Subcutaneous abdominal adipose tissue (tissue), 5 donors: ENCODE data around the gene RUNX3.

Experiments used
- H3K27ac ChIP-seq: one replicate; pipeline ENCODE4 v1.7.0; 2013; ENCODE audit warnings: low read depth, mild to moderate bottlenecking, inconsistent platforms, low read length, moderate library complexity
- H3K27me3 ChIP-seq, 5 donors: one replicate each; pipeline ENCODE4 v1.7.0; 2013; ENCODE audit warnings: low read length in 5 of 5, inconsistent platforms in 1 of 5; ENCODE audit not compliant: control insufficient read depth in 5 of 5, insufficient read depth in 4 of 5
- H3K36me3 ChIP-seq, 5 donors: one replicate each; pipeline ENCODE4 v1.7.0; 2013; ENCODE audit warnings: low read length in 5 of 5; ENCODE audit not compliant: control insufficient read depth in 5 of 5, insufficient read depth in 5 of 5
- H3K4me1 ChIP-seq, 5 donors: one replicate each; pipeline ENCODE4 v1.7.0; 2013; ENCODE audit warnings: low read length in 5 of 5, mild to moderate bottlenecking in 3 of 5, moderate library complexity in 1 of 5; ENCODE audit not compliant: control insufficient read depth in 5 of 5, insufficient read depth in 5 of 5
- H3K4me3 ChIP-seq, 5 donors: one replicate each; pipeline ENCODE4 v1.7.0; 2013; ENCODE audit warnings: low read length in 5 of 5, low read depth in 1 of 5
- H3K9ac ChIP-seq, 5 donors: one replicate each; pipeline ENCODE4 v1.7.0; 2013; ENCODE audit warnings: low read length in 5 of 5, mild to moderate bottlenecking in 4 of 5, moderate library complexity in 3 of 5
- H3K9me3 ChIP-seq, 5 donors: one replicate each; pipeline ENCODE4 v1.7.0; 2013; ENCODE audit warnings: low read length in 5 of 5; ENCODE audit not compliant: control insufficient read depth in 5 of 5
- donor health status: healthy.
- donor health status: healthy.
- donor health status: healthy.
- donor health status: healthy.
- donor health status: healthy.

Gene RUNX3

GRCh38 chr1:24874611-24875234 lies 55.4 kb downstream of the RUNX3 start:
- H3K9me3 ChIP-seq = no peaks in the 10 kb centered on the region
- H3K4me1 ChIP-seq = peaks cover 0 to 21% (median 0%) of the 10 kb centered on the region in 5 donors
- no peak overlapping the region for H3K4me3 ChIP-seq
- no peaks in the 10 kb centered on the region for H3K36me3 ChIP-seq
- H3K27me3 ChIP-seq = peaks cover 3 to 33% (median 19%) of the 10 kb centered on the region in 5 donors
- no peak overlapping the region for H3K9ac ChIP-seq
- H3K27ac ChIP-seq = no peak overlapping the region

DNA sequence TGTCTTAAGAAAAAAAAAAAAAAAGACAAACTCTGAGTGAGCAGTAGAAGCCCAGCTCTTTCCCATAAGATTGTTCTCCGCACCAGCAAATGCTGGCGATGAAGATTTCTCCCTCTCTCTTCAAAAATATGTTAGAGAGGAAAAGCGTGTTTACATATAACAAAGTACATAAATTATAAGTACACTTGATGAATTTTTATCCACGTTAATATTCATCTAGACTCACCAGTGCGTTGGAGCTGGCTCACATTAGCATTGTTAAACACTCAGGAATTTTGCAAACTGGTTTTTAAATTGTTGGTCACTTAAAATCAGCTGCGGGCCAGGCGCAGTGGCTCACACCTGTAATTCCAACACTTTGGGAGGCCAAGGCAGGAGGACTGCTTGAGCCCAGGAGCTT lies 56.0 kb downstream of the RUNX3 start:
- Histone ChIP-seq H3K4me3 (no peak overlapping the region), H3K27ac (no peak overlapping the region), H3K36me3 (no peaks in the 10 kb centered on the region), H3K4me1 (peaks cover 0 to 21% (median 0%) of the 10 kb centered on the region in 5 donors), H3K9ac (no peak overlapping the region), H3K27me3 (peaks cover 3 to 33% (median 19%) of the 10 kb centered on the region in 5 donors), H3K9me3 (no peaks in the 10 kb centered on the region)

GRCh38 chr1:24873148-24873547 lies 56.9 kb downstream of the RUNX3 start:
- Histone ChIP-seq H3K36me3 (no peaks in the 10 kb centered on the region), H3K27ac (no peak overlapping the region), H3K9ac (no peak overlapping the region), H3K4me3 (no peak overlapping the region), H3K27me3 (peaks cover 3 to 35% (median 24%) of the 10 kb centered on the region in 5 donors), H3K4me1 (peaks cover 0 to 21% (median 0%) of the 10 kb centered on the region in 5 donors), H3K9me3 (no peaks in the 10 kb centered on the region)

DNA sequence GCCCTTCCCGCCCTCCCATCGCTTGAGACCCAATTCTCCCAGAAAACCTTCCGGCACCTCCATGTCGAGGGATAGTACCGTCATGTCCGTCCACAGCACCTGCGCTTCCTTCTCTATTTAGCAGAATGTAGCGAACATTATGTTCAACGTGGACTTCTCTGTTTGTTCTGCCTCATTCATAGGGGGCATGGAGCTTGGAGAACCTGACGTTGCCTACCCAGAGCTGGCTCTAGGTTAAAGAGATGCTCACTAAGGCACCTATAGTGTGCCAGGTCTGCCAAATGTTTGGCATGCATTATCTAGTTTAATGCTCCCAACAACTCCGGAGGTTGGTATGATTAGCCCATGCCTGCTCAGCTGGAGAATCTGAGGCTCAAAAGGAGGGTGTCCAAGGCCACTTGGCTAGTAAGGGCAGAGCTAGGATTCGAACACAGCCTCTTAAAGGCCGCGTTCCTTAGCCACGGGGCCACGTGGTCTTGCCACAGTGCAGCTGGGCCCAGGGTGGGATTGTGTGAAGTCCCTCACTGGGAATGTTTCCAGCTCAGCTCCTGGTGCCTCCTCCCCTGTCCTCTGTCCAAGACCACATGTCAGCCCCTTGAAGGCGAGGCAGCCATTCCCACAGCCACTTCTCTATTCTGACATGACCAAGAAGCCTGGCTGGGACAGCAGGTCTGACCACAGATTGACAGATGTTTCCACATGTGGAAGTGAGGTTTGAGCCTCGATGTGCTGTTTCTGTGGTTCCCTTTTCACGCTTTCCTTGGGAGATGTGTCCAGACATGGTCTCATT lies 57.8 kb downstream of the RUNX3 start:
- Histone ChIP-seq H3K9ac (no peak overlapping the region), H3K4me3 (no peak overlapping the region), H3K9me3 (no peaks in the 10 kb centered on the region), H3K27me3 (peaks cover 7 to 39% (median 32%) of the 10 kb centered on the region in 5 donors), H3K4me1 (peaks cover 0 to 21% (median 0%) of the 10 kb centered on the region in 5 donors), H3K27ac (no peak overlapping the region), H3K36me3 (no peaks in the 10 kb centered on the region)

DNA sequence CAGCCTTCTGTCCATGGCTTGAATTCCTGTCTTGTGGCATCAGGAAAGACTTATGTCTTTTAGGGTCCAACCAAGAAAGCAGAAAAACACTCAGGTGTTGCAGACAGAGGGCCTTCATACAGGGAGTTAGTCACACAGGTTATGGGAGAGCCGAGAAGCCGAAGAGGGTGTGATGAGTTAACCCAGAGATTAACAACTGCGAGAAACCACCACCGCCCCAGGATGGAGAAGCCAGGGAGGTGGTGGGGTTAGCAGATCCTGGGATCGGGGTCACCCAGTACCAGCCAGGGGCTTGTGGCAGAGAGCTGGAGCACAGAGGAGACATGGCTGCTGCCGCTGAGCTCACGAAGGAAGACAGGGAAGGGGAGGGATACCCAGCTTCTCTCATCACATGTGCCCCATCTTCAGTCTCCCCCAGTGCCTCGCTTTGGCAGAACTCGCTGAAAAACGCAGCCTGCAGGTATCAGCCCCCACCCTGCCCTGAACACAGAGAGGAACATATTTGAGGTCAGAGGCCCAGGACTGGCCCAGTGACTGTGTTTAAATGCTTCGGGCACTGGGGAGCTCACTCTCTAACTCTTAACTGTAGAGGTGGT lies 58.7 kb downstream of the RUNX3 start:
- no peak overlapping the region for H3K9ac ChIP-seq
- no peaks in the 10 kb centered on the region for H3K36me3 ChIP-seq
- H3K9me3 ChIP-seq = no peaks in the 10 kb centered on the region
- peaks cover 15 to 47% (median 41%) of the 10 kb centered on the region in 5 donors for H3K27me3 ChIP-seq
- no peak overlapping the region for H3K27ac ChIP-seq
- H3K4me1 ChIP-seq = peaks cover 0 to 21% (median 0%) of the 10 kb centered on the region in 5 donors
- no peak overlapping the region for H3K4me3 ChIP-seq

DNA sequence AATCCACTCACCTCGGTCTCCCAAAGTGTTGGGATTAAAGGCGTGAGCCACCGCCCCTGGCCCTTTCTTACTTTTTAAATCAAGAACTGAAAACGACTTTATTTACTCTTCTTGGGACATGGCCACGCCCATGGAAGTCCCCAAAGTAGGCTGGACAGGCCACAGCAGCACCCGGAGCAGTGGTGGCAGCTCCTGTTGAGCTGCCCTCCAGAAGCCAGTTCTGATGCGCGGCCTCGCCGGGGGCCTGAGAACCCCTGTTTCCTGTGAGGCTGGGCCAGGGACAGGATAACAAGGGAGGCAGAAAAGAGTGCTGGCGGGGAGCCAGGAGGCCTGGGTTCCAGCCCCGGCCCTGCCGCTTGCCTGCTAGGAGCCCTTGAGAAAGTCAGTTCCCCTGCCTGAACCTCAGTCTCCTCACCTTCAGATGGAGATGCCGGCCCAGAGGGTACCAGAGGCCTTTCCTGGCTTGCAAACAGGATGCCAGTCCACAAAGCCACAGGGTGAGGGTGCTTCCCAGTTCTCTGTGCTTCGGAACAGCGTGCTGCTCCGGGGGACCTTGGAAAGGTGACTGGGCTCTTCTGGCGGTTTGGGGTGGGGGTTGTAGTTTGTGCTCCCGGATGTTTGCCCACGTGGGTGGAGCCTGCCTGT lies 59.4 kb downstream of the RUNX3 start:
- peaks cover 17 to 47% (median 41%) of the 10 kb centered on the region in 5 donors for H3K27me3 ChIP-seq
- H3K9ac ChIP-seq = no peak overlapping the region
- no peak overlapping the region for H3K27ac ChIP-seq

GRCh38 chr1:24868016-24868875 lies 61.8 kb downstream of the RUNX3 start:
- H3K9me3 ChIP-seq = no peaks in the 10 kb centered on the region
- no peaks in the 10 kb centered on the region for H3K36me3 ChIP-seq
- no peak overlapping the region for H3K27ac ChIP-seq
- H3K9ac ChIP-seq = no peak overlapping the region
- H3K4me3 ChIP-seq = no peak overlapping the region
- H3K4me1 ChIP-seq = peaks cover 0 to 26% (median 0%) of the 10 kb centered on the region in 5 donors
- H3K27me3 ChIP-seq = peaks cover 17 to 44% (median 39%) of the 10 kb centered on the region in 5 donors

More for the DNA sequence above, 59.4 kb downstream of the RUNX3 start:
- Histone ChIP-seq H3K4me3 (no peak overlapping the region), H3K36me3 (no peaks in the 10 kb centered on the region), H3K9me3 (no peaks in the 10 kb centered on the region), H3K4me1 (peaks cover 0 to 21% (median 0%) of the 10 kb centered on the region in 5 donors)

- H3K4me3 ChIP-seq = no peak overlapping the region
- H3K4me1 ChIP-seq = peaks cover 0 to 22% (median 0%) of the 10 kb centered on the region in 5 donors
- peaks cover 19 to 48% (median 46%) of the 10 kb centered on the region in 5 donors for H3K27me3 ChIP-seq
- no peaks in the 10 kb centered on the region for H3K36me3 ChIP-seq
- H3K9me3 ChIP-seq = no peaks in the 10 kb centered on the region
- H3K27ac ChIP-seq = no peak overlapping the region
- no peak overlapping the region for H3K9ac ChIP-seq
These were observed 62.8 kb downstream of the RUNX3 start for GRCh38 chr1:24867084-24867870.
